Stimulated activated naive B cell treated with anti-CD40 and anti-IgM and Interleukin-4, amounts not matched to agents 10 μg/mL and 1 μg/mL and 100 μg/mL, for 72 hours (primary cell): ENCODE measurements around the gene ANGPT4.

Experiments used
- ATAC-seq, 2 donors: fragments of 150-1000 bp; cut with Tn5 transposase; replicated peaks; 2 replicates each; pipeline ENCODE4 v1.10.0; 2021; ENCODE audit warnings: moderate library complexity in 1 of 2
- DNase-seq: peaks from one replicate; pipeline ENCODE4 v3.0.0; 2021
- H3K27ac Mint-ChIP-seq: one replicate; pipeline ENCODE4 v1.8.0; 2022; ENCODE audit warnings: mild to moderate bottlenecking, mixed read lengths
- H3K27me3 Mint-ChIP-seq, 2 donors: one replicate each; pipeline ENCODE4 v1.8.0; 2022; ENCODE audit warnings: mixed read lengths in 2 of 2
- H3K36me3 Mint-ChIP-seq, 2 donors: one replicate each; pipeline ENCODE4 v1.8.0; 2022; ENCODE audit warnings: mixed read lengths in 2 of 2, mild to moderate bottlenecking in 1 of 2
- H3K4me1 Mint-ChIP-seq, 2 donors: one replicate each; pipeline ENCODE4 v1.8.0; 2022; ENCODE audit warnings: mixed read lengths in 2 of 2, mild to moderate bottlenecking in 1 of 2
- H3K4me3 Mint-ChIP-seq, 2 donors: one replicate each; pipeline ENCODE4 v1.8.0; 2022; ENCODE audit warnings: mild to moderate bottlenecking in 2 of 2, mixed read lengths in 2 of 2, moderate library complexity in 1 of 2
- H3K9me3 Mint-ChIP-seq, 2 donors: one replicate each; pipeline ENCODE4 v1.8.0; 2022; ENCODE audit warnings: mixed read lengths in 2 of 2, mild to moderate bottlenecking in 1 of 2

ANGPT4 gene

DNA sequence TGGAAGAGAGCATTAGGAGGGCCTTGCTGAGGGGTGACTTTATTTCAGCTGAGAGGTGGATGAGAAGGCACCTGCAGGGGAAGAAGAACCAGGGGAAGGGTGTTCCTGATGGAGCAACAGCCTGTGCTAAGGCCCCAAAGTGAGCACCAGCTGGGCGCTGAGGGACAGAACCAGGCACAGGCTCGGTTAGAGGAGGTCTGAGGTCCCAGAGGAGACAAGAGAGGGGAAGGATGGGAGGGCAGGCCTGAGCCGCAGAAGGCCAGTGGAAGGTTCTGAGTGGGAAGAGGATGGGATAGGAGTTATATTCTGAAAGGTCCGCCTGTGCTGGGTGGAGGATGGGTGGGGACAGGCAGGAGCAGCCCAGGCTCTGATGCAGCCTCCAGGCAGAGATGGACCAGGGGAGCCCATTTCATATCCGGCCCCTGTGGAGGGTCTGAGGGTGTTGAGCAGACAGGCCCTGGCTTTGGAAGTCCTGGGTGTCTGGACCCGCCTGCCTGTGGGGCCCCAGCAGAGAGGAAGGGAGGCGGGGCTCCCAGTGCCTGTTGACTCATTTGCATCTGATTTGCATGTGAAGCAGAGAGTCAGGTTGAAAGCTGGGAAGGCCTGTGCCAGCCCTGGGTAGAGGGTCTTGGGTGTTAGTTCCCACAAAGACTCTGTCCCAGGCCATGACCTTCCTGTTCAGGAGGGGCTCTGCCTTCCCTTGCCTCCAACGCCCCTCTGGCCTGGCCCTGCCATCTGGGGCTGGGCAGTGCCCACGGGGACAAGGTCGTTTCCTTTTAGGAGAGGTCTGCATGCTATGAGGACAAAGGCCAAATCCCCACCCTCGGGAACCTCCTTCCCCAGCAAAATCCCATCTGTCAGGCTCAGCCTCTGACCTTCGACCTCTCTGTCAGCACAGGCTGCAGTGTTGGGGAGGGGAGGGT, 93.2 kb downstream of the ANGPT4 start:
- Mint-ChIP-seq H3K4me1 (peaks cover 8 to 20% of the 10 kb centered on the region in 2 donors), H3K27me3 (peaks cover 0 to 14% of the 10 kb centered on the region in 2 donors), H3K9me3 (no peaks in the 10 kb centered on the region), H3K4me3 (no peak overlapping the region), H3K36me3 (no peaks in the 10 kb centered on the region), H3K27ac (no peak overlapping the region)
- DNase-seq (no peak), ATAC-seq (no peak)

DNA sequence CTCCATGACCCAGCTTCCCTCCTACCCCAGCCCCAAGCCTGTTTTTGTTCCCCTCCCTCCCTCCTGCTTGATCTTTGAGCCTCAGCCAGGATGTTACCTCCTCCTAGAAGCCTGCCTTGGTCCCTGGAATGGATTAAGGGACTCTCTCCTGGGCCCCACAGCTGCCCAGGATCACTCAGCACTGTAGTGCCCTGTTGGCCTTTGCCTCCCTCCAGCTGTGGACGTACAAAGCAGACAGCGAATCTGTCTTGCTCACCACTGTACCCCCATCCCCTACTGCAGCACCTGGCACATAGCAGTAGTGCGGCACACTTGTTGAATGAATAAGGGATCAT, 94.4 kb downstream of the ANGPT4 start:
- no peak overlapping the region for H3K4me3 Mint-ChIP-seq
- no peaks in the 10 kb centered on the region for H3K9me3 Mint-ChIP-seq
- no peak overlapping the region for H3K27ac Mint-ChIP-seq
- peaks cover 8 to 20% of the 10 kb centered on the region in 2 donors for H3K4me1 Mint-ChIP-seq
- DNase-seq = no peak
- H3K27me3 Mint-ChIP-seq = peaks cover 0 to 14% of the 10 kb centered on the region in 2 donors
- ATAC-seq = no peak
- no peaks in the 10 kb centered on the region for H3K36me3 Mint-ChIP-seq

DNA sequence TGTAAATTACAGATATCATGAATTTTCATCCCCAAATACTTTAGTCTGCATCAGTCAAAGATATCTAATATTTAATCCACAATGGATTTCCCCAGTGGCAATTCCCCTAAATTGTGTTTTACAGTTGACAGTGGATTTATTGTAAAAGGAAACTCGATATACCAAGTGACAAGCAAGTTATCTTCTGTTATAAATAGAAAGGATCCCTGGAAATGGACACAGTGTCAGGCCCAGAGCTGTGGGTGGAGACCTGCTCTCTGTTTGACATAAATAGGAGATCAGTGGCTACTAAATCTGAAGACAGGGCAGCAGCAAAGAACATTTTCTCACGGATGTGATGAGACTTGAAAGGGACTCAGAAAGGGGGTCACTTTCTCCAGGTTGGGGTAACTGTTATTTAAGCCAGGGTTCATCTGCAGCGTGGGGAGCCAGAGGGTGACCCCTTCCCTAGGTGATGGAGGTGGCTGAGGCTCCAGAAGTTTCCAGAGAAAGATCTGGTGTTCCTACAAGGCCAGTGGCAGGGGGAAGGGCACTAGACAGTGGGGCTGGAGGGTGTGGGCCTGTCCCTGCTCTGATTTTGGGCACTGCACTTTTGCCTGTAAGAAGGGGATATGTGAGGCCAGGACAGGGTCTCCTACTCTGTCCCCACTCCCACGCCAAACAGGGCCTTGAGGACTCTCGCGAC, 94.9 kb downstream of the ANGPT4 start:
- H3K4me1 Mint-ChIP-seq = peaks cover 8 to 20% of the 10 kb centered on the region in 2 donors
- no peak overlapping the region for H3K27ac Mint-ChIP-seq
- H3K9me3 Mint-ChIP-seq = no peaks in the 10 kb centered on the region

DNA sequence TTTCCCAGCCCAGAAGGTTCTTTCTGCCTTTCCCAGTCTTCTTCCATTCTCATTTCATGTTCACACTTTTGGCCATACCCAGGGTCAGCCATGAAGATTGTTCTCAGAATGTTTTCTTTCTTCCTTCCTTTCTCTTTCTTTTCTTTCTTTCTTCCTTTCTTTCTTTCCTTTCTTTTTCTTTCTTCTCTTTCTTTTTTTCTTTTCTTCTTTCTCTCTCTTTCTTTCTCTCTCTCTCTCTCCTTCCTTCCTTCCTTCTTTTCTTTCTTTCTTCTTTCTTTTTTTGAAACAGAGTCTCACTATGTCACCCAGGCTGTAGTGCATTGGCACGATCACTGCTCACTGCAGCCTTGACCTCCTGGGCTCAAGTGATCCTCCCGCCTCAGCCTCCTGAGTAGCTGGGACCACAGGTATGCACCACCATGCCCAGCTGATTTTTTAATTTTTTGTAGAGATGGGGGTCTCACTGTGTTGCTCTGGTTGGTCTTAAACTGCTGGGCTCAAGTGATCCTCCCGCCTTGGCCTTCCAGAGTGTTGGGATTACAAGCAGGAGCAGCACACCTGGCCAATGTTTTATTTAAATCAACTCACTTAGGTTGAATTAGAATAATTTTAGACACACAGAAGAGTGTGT, 95.7 kb downstream of the ANGPT4 start:
- H3K9me3 Mint-ChIP-seq = no peaks in the 10 kb centered on the region
- ATAC-seq (no peak), DNase-seq (no peak)
- peaks cover 9 to 21% of the 10 kb centered on the region in 2 donors for H3K27me3 Mint-ChIP-seq
- H3K27ac Mint-ChIP-seq = no peak overlapping the region
- H3K36me3 Mint-ChIP-seq = no peaks in the 10 kb centered on the region
- peaks cover 5 to 12% of the 10 kb centered on the region in 2 donors for H3K4me1 Mint-ChIP-seq
- no peak overlapping the region for H3K4me3 Mint-ChIP-seq

More for the DNA sequence above, 94.9 kb downstream of the ANGPT4 start:
- no peak for DNase-seq
- Mint-ChIP-seq H3K27me3 (peaks cover 1 to 16% of the 10 kb centered on the region in 2 donors), H3K4me3 (no peak overlapping the region), H3K36me3 (no peaks in the 10 kb centered on the region)
- no peak for ATAC-seq
